ENCODE data around the gene ZFP36L1.

ZFP36L1 gene

DNA sequence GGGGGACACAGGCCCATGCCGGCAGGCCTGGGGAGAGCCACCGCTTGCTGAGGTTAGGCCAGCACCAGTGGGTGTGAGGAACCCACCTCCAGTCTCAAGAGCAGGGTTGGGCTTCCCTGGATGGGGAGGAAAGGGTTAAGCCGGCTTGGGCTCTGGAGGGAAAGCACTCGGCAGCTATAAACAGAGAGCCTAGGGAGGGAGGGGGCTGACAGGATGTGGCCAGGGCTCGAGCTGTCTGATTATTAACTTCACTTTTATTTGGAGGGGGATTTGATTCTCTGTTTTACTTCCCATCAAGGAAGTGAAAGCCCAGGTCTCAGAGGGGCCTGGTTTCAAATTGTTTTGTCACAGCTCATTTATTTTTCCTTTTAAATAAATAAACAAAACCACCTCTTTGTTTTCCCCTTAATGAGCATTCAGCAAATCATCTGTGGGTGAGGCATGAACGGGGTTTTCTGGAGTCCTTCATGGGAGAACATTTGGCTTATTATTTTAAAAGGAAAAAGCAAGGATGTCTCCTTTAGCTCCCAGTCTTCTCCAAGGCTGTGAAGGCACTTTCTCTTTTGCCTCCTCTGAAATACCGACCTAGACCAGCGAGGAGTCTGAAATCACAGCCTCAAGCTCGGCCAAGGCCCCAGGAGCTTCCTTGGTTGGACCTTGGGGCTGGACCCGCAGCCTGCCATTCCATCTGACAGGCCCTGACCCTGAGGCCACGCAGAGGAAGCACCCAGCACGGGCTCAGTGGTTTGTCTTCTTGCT, 21.9 kb upstream of the ZFP36L1 start:
- TF ChIP-seq, protein P1, sequence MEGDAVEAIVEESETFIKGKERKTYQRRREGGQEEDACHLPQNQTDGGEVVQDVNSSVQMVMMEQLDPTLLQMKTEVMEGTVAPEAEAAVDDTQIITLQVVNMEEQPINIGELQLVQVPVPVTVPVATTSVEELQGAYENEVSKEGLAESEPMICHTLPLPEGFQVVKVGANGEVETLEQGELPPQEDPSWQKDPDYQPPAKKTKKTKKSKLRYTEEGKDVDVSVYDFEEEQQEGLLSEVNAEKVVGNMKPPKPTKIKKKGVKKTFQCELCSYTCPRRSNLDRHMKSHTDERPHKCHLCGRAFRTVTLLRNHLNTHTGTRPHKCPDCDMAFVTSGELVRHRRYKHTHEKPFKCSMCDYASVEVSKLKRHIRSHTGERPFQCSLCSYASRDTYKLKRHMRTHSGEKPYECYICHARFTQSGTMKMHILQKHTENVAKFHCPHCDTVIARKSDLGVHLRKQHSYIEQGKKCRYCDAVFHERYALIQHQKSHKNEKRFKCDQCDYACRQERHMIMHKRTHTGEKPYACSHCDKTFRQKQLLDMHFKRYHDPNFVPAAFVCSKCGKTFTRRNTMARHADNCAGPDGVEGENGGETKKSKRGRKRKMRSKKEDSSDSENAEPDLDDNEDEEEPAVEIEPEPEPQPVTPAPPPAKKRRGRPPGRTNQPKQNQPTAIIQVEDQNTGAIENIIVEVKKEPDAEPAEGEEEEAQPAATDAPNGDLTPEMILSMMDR (IDR thresholded peaks at IDR 0.05): no peak

DNA sequence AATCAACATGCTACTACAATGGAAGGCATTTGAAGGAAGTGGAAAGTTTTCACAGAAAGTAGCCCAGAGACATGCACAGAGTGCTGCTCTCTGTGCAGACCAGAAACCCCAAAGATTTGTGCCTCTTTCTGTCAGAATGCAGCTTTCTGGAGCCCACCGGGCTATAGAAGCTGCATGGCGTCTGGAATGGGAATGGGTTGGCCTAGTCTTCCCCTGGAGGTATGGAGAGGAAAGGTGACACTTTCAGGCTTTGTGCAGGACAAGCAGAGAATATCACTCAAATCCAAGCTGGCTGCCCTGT, 21.3 kb upstream of the ZFP36L1 start:
- TF ChIP-seq, protein P1 (IDR thresholded peaks at IDR 0.05): no peak

DNA sequence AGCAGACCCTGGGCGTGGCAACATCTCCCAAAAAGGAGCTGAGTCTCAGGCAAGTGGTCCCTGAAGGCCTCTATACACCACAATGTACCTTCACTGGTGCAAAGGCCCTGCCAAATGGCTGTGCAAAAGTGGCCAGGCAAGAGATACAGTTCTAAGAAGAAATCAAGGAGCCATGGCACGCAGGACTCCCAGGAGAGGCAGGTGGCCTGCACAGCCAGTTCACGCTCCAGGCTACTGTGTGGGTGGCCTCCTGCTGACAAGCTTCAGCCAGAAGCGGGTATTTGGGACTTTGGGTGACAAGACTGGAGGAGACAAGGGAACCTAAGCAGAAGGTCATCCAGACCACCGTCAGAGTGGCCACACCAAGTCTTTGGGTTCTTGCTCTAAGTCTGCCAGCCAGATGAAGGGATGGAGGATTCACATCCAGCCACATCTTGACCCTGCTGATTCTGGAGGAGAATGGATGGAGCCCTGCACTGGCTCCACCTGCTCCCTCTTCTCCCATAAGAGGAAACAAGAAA, 20.5 kb upstream of the ZFP36L1 start:
- TF ChIP-seq, protein P1 (IDR thresholded peaks at IDR 0.05): no peak

DNA sequence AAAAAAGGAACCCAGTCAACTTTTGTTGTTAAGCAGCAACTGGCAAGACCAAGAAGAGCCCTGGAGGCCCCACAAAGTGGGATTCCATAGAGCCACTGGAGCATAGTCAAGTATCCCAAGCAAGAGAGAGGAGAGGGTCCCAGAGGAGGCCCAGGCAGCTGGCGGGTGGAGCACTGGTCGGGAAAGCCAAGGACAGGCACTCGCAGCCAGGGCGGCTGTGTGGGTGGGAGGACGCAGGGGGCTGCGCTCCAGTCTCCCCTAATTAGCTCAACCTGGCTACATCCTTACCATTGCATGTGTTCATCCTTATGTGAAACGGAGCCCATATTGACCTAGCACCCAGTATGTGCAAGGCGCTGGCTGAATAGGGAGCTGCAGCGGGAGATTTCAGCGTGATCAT, 18.3 kb upstream of the ZFP36L1 start:
- TF ChIP-seq, protein P1 (IDR thresholded peaks at IDR 0.05): no peak

DNA sequence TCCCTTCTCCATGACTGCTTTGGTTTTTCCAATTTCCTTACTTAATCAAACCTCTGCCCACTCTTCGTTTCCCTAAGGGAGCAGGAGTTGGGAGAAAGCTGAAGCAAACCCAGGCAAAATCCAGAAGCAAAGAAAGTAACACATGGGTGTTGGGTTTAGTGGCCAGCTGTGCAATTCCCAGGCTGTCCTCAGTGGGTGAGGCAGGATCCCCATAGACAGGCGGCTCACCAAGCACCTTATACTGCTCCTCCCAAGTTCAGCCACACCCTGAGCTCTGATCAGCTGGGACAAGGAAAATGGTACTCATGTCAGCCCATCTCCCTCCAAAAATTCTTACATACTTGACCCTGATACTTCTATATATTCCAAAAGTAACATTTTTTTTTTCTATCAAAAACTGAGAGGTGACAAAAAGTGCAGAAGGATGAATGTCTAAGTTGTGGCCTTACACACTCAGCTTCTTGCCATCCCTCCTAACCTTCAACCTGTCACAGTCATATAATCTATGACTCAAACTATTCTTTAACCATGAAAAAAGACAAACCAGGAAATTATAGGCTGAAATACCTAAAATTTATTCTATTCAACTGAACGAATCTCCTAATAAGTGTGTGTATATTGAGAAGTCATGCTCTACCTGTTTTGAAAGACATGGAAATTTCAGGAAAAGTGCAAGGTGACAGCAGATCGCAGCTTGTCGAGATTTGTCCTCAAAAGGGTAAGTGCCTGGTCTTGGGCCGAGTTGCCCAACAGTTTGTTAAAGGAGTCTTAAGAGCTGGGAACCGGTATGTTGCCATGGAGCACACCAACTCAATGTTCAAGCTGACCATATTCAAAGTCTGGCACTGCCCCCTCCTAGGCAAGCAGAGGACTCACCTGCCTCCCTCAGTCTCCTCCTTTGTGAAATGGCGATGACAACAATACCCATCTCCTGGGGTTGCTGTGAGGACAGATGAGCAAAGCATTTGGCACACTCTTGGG, 17.6 kb upstream of the ZFP36L1 start:
- TF ChIP-seq, protein P1 (IDR thresholded peaks at IDR 0.05): no peak

DNA sequence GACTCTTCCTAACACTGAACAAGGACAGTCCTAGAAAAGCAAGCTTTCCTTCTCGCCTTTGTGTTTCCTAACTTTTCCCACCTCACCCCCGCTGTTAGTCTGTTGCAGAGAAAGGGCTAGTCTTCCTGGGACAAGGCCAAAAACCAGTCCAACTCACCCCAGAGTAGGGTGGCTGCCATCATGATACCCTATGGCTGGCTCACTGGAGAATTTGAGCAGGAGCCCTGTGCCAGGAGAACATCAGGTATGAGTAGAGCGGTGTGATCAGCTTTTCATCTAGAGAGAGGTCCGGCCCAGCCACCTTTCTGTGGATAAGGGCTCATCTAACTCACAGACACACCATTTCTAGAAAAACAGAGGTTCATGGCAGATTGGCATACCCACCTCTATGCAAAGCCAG, 16.7 kb upstream of the ZFP36L1 start:
- TF ChIP-seq, protein P1 (IDR thresholded peaks at IDR 0.05): no peak

DNA sequence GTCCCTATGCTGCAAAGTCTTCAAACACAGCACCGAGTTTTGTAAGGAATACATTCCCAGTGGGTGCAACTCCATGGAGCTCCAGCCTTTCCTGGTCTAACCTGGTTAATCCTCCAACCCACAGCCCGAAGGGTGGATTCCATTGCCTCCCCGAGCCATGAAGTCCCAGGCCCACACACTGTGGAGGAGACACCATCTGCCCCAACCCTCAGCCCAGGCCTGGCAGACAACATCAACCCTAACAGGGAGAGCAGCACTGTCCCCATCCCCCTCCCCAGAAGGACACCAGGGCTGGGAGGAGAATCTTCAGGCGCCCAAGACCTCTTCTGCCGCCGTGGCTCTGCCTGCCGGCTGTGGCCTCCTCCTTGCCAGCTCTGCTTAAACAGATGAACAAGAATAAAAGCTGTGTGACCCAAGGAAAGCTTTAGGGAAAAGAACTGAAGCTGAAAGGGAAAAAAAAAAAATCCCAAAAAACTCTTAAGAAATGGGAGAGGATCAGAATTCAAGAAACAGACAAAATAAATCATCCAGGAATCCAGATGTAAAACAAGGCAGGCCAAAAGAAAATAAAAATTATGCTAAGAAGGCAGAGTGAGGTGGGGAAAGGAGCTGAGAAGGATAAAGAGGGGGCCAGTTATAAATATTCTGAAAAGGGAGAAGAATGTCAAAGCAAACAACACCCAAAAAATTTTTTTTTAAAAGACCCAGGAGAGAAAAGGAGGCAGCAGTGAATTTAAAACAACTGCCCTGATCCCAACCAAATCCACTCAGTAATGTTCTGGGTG, 16.0 kb upstream of the ZFP36L1 start:
- TF ChIP-seq, protein P1 (IDR thresholded peaks at IDR 0.05): no peak

Data from LNCAP (cell line).